ENCODE results near the gene COA1.

DNA sequence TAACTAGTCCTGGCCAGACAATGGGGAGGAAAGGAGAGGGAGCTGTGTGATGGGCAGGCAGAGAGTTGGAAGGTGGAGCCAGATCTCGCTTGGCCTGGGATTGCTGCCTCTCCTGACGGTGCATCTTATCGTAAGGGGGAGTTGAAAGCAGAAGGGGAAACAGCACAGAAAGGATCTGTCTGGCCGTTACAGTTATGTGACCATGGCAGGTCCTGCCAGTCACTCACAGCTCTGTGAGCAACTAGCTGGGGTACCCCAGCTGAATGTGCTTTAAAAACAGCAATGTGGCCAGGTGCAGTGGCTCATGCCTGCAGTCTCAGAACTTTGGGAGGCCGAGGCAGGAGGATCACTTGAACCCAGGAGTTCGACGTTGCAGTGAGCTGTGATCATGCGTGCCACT is 37.2 kb upstream of the COA1 start:
- TF ChIP-seq, protein P1, sequence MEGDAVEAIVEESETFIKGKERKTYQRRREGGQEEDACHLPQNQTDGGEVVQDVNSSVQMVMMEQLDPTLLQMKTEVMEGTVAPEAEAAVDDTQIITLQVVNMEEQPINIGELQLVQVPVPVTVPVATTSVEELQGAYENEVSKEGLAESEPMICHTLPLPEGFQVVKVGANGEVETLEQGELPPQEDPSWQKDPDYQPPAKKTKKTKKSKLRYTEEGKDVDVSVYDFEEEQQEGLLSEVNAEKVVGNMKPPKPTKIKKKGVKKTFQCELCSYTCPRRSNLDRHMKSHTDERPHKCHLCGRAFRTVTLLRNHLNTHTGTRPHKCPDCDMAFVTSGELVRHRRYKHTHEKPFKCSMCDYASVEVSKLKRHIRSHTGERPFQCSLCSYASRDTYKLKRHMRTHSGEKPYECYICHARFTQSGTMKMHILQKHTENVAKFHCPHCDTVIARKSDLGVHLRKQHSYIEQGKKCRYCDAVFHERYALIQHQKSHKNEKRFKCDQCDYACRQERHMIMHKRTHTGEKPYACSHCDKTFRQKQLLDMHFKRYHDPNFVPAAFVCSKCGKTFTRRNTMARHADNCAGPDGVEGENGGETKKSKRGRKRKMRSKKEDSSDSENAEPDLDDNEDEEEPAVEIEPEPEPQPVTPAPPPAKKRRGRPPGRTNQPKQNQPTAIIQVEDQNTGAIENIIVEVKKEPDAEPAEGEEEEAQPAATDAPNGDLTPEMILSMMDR (IDR thresholded peaks at IDR 0.05): no peak
- TF ChIP-seq POLR2AphosphoS5 (IDR thresholded peaks at IDR 0.05; ENCODE audit: low read depth, low read length): no peak
- no peak for TF ChIP-seq GABPA (IDR thresholded peaks at IDR 0.05; ENCODE audit: low read depth)
- TF ChIP-seq, protein P2, sequence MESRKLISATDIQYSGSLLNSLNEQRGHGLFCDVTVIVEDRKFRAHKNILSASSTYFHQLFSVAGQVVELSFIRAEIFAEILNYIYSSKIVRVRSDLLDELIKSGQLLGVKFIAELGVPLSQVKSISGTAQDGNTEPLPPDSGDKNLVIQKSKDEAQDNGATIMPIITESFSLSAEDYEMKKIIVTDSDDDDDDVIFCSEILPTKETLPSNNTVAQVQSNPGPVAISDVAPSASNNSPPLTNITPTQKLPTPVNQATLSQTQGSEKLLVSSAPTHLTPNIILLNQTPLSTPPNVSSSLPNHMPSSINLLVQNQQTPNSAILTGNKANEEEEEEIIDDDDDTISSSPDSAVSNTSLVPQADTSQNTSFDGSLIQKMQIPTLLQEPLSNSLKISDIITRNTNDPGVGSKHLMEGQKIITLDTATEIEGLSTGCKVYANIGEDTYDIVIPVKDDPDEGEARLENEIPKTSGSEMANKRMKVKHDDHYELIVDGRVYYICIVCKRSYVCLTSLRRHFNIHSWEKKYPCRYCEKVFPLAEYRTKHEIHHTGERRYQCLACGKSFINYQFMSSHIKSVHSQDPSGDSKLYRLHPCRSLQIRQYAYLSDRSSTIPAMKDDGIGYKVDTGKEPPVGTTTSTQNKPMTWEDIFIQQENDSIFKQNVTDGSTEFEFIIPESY (IDR thresholded peaks at IDR 0.05; ENCODE audit: borderline replicate concordance, low read depth): no peak
- TF ChIP-seq, protein P3, sequence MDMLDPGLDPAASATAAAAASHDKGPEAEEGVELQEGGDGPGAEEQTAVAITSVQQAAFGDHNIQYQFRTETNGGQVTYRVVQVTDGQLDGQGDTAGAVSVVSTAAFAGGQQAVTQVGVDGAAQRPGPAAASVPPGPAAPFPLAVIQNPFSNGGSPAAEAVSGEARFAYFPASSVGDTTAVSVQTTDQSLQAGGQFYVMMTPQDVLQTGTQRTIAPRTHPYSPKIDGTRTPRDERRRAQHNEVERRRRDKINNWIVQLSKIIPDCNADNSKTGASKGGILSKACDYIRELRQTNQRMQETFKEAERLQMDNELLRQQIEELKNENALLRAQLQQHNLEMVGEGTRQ (IDR thresholded peaks at IDR 0.05; ENCODE audit: borderline replicate concordance, low read depth, low read length): no peak
- TF ChIP-seq, protein P4, sequence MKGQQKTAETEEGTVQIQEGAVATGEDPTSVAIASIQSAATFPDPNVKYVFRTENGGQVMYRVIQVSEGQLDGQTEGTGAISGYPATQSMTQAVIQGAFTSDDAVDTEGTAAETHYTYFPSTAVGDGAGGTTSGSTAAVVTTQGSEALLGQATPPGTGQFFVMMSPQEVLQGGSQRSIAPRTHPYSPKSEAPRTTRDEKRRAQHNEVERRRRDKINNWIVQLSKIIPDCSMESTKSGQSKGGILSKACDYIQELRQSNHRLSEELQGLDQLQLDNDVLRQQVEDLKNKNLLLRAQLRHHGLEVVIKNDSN (IDR thresholded peaks at IDR 0.05; ENCODE audit: borderline replicate concordance, low read depth): no peak
- no peak for TF ChIP-seq FOXJ3 (CRISPR knock-in tag; IDR thresholded peaks at IDR 0.05)
- TF ChIP-seq EP300 (IDR thresholded peaks at IDR 0.05; ENCODE audit: borderline replicate concordance in 1 of 2, low read depth in 1 of 2, low read length in 1 of 2): no peak
- TF ChIP-seq, protein P5, sequence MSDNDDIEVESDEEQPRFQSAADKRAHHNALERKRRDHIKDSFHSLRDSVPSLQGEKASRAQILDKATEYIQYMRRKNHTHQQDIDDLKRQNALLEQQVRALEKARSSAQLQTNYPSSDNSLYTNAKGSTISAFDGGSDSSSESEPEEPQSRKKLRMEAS (IDR thresholded peaks at IDR 0.05; ENCODE audit: low read depth): no peak
- TF ChIP-seq YY1 (IDR thresholded peaks at IDR 0.05; ENCODE audit: low read depth): no peak
- TF ChIP-seq, protein P6, sequence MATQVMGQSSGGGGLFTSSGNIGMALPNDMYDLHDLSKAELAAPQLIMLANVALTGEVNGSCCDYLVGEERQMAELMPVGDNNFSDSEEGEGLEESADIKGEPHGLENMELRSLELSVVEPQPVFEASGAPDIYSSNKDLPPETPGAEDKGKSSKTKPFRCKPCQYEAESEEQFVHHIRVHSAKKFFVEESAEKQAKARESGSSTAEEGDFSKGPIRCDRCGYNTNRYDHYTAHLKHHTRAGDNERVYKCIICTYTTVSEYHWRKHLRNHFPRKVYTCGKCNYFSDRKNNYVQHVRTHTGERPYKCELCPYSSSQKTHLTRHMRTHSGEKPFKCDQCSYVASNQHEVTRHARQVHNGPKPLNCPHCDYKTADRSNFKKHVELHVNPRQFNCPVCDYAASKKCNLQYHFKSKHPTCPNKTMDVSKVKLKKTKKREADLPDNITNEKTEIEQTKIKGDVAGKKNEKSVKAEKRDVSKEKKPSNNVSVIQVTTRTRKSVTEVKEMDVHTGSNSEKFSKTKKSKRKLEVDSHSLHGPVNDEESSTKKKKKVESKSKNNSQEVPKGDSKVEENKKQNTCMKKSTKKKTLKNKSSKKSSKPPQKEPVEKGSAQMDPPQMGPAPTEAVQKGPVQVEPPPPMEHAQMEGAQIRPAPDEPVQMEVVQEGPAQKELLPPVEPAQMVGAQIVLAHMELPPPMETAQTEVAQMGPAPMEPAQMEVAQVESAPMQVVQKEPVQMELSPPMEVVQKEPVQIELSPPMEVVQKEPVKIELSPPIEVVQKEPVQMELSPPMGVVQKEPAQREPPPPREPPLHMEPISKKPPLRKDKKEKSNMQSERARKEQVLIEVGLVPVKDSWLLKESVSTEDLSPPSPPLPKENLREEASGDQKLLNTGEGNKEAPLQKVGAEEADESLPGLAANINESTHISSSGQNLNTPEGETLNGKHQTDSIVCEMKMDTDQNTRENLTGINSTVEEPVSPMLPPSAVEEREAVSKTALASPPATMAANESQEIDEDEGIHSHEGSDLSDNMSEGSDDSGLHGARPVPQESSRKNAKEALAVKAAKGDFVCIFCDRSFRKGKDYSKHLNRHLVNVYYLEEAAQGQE (IDR thresholded peaks at IDR 0.05; ENCODE audit: low read depth, low read length): no peak
